DMS 273 (cell line): Measurements from ENCODE around the gene TXNL4A.
"Not testable (repeated sequence)": the region's sequence is repeated elsewhere in the genome, so short reads cannot be mapped to it uniquely, and the experiment has no call there.

ENCODE experiments used
- DNase-seq: peaks from one replicate; lab custom pipeline; 2025; ENCODE audit not compliant: unreplicated experiment; lab: John Stamatoyannopoulos, UW

The TXNL4A gene

GRCh38 chr18:79964330-79965118 is 23.8 kb downstream of the TXNL4A start, which contains the start of gene HSBP1L1:
Gene HSBP1L1 (plus strand): TSS chr18:79964643. CDS start chr18:79964736, 93 bp downstream.
- DNase-seq, result peak; percentile 84

DNA sequence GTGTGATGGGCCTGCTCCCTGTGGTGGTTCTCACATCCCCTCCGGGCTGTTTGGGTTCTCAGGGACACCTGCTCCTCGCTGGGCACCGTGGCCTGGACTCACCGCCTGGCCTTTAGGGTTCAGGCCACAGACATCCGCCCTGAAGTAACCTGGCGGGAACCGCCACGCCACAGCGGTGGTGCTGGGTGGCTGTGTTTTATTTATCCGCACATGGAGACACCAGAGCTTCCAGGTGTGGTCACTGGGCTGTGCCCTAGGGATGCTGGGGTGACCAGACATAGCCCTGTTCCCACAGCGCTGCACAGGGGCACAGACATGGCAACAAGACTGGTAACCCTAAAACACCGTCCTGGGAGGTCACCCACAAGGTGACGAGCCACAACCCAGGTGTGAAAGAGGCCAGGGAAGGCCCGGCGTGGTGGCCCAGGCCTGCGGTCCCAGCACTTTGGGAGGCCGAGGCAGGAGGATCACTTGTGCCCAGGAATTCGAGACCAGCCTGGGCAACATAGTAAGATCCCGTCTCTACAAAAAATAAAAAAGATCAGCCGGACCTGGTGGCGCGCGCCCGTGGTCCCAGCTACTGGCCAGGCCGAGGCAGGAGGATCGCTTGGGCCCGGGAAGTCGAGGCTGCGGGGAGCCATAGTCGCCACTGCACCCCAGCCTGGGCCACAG is 24.6 kb downstream of the TXNL4A start:
- no peak for DNase-seq

DNA sequence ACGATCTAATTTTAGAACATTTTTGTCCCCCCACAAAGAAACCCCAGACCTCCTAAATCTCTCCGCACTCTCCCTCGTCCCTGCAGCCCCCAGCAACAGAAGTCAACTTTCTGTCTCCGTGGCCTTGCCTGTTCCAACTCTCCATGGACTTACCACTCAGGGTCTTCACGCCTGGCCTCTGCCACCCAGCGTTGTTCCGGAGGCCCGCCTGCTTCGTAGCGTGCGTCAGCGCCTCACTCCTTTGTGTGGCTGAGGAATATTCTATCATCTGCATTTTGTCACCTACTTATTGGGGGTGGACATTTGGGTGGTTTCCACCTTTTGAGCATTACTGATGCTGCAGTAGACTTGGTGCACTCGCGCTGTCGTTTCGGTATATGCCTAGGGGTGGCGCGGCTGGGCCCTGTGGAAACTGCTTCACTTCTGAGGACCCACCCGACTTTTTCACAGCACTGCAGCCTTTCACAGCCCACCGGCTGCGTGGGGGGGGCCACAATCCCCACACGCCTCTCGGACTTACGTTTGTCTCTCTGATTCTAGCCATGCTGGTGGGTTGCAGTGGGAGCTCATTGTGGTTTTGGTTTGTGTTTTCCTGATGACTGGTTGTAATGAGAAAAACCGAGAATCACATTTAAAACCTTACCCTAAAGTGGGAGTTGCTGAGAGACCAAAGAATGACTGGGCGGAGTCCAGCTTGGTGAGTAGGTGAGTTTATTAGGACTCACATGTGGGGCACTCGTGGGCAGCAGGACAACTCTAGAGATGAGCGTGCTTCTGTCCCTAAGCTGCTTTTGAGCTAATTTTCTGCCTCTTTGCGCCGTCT is 25.3 kb downstream of the TXNL4A start:
- no peak for DNase-seq

DNA sequence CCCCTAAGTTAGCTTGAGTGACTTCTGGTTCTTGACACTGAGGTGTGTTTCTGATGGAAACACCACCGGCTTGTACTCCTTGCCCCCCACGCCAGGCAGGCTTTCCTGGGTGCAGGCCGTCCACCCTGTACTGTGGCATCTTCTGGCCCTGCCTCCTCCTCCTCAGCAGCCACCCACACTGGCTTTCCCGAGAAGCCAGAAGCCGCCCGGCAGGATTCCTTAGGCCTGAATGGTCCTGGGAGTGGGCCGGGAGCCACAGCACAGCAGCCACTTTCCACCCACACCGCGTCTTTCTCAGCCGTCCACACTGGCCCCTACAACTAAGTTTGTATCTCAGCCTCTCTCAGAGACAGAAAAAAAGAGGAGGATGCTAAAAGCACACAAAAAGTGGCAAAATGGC is 26.1 kb downstream of the TXNL4A start:
- no peak for DNase-seq

DNA sequence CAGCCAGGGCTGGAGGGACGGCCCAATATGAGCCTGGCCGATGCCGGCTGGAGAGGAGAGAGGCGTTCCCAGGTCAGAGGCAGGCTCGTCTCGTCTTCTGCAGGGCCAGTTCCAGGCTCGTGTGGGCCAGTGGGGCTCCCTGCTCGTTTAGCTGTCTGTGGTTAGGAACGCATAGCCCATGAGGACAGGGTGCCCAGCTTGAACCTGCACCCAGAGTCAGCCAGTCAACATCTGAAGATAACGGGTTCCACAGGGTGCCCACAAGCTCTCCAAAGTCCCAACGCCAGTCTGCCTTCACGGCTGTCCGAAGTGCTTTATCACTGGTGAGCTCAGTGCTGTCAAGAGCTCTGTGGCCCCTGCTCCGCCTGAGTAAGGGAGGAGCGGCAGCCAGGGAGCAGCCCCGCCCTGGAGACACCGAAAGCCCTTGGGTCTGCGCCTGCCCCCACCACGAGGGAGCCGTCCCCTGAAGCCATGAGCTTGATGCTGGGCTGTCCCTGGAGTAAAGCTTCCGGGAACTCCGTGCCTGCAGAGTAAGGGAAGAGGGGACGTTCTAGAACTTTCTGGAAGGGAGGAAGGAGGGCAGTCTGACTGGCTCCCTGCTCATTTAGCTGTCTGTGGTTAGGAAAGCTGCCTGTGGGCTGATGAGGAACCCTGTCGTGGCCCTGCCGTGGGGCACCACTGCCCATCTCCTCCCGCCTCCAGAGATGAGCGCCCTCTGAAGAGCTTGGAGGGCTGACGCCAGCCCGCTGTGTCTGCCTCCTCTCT is 26.7 kb downstream of the TXNL4A start:
- DNase-seq, result no peak

- no peak for DNase-seq
Measured at GRCh38 chr18:79960921-79961526, 27.3 kb downstream of the TXNL4A start.

- DNase-seq, result not testable (repeated sequence)
Measured at GRCh38 chr18:79960161-79960801, 28.1 kb downstream of the TXNL4A start.

- DNase-seq, result no peak
Measured at GRCh38 chr18:79958981-79959380, 29.4 kb downstream of the TXNL4A start.

- no peak for DNase-seq
Measured at GRCh38 chr18:79956276-79956675, 32.1 kb downstream of the TXNL4A start.

DNA sequence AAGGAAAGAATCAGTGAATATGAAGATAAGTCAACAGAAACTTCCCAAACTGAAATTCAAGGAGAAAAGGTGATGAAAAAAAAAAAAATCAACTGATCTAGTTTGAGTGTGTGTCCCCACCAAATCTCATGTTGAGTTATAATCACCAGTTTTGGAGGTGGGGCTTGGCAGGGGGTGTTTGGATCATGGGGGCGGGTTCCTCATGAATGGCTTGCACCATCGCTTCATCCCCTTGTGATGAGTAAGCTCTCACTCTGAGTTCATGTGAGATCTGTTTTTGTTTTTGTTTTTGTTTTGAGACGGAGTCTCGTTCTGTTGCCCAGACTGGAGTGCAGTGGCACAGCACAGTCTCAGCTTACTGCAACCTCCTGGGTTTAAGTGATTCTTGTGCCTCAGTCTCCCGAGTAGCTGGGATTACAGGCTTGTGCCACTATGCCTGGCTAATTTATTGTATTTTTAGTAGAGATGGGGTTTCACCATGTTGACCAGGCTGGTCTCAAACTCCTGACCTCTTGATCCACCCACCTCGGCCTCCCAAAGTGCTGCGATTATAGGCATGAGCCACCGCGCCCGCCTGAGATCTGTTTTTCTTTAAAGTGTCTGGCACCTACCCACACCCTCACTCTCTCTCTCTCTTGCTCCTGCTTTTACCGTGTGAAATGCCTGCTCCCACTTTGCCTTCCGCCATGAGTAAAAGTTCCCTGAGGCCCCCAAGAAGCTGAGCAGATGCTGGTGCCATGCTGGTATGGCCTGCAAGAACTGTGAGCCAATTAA is 32.9 kb downstream of the TXNL4A start:
- no peak for DNase-seq

- DNase-seq, result no peak
Measured at GRCh38 chr18:79954791-79955190, 33.6 kb downstream of the TXNL4A start.

DNA sequence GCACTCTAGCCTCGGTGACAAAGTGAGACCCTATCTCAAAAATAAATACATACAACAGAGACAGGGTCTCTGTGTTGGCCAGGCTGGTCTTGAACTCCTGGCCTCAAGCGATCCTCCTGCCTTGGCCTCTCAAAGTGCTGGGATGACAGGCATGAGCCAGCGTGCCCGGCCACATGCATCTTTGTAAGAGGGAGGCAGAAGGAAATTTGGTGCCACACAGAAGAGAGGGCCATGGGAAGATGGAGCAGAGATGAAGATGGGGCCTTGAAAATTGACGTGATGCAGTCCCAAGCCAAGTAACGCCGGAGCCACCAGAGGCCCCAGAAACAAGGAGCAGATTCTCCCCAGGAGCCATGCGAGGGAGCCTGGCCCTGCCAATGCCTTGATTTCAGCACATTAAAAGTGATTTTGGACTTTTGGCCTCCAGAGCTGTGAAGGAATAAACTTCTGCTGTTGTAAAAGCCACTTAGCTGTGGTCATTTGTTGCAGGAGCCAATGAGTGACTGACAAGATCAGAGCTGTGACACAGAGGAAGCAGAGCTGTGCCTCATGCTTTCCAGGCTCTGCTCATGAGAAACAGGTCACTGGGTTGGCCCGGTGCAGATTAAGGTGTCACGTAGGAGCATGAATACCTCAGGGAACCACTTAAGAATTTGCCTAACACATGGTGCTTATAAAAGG is 34.3 kb downstream of the TXNL4A start:
- no peak for DNase-seq

DNA sequence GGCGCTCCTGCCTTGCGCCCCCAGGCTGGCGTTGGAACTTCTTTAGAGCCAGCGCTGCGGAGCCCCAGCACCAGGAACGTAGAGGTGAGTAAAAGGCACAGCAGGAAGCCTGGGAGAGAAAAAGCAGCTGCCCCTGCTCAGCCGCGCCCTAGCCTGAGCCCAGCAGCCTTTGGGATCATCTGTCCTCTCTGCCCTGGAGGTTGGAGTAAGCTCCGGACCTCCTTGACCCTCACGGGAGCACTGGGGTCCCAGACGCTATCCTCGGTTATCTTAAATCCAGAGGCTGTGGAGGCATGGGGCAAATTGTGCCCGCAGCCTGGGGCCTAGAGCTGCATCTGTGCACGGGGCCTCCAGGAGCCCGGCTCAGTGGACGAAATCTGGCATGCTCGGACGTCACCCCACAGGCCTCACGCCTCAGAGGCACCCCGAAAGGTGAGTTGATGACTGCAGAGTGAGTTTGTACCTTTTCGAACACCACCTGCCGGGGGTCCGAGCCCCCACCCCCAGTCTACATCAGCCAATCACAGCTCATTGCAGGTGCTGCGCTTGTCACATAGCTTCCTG is 35.3 kb downstream of the TXNL4A start:
- DNase-seq, result no peak

DNA sequence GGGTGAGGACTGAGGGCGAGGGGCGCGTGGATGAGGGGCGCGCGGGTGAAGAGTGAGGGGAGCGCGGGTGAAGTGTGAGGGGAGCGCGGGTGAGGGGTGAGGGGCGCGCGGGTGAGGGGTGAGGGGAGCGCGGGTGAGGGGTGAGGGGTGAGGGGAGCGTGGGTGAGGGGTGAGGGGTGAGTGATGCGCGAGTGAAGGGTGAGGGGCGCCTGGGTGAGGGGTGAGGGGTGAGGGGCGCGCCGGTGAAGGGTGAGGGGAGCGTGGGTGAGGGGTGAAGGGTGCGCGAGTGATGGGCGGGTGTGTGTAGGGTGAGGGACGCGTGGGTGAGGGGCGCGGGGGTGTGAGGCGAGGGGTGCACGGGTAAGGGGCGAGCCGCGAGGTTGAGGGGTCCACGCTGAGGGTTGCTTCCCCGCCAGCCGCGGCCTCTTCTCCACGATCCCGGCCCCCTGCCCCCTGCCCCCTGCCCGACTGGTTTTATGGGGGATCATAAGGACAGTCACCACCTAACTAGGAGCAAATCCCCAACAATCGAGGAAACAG is 35.8 kb downstream of the TXNL4A start:
- no peak for DNase-seq

- DNase-seq, result peak; percentile 95
Measured at GRCh38 chr18:79951545-79952455, 36.6 kb downstream of the TXNL4A start, which contains the start of gene SLC66A2. Gene SLC66A2 (minus strand): TSS chr18:79951653. CDS start chr18:79950926, 727 bp downstream.

DNA sequence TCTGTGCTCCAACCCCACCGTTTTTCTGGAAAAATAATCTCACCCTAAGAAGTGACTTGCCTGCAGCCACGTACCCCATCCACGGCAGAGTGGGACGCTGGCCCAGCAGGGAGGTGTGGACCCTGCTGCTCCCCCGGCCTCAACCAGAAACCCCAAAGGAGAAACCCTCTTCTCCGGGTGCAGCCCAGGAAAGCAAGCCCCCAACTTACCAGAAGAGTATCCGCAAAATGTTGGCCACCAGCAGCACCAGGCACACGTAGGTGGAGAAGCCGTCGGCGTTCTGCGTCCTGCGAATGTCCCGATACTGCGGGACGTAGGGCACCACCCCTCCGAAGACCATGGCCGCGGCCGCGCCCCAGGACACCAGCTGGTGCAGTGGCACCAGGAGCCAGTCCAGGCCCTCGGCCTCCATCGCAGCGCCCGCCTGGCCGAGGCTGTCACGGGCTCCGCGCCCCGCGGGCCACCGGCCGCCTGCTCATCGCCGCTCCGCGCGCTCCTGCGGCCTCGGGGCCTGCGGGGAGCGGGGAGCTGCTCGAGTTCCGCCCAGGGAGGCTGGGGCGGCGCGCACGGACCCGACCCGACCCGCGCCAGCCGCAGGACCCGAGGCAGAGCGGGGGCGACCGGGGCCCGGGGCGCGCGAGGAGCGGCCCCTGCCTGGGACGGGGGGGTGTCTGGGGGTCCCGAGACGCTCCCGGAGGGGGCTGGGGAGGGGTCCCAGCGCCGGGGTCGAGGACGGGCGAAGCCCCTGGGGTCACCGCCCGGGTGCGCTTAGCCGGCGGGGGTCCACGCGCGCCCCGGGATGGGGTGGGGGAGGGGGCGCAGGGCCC is 37.6 kb downstream of the TXNL4A start:
- peak; percentile 62 for DNase-seq
